ENCODE measurements around the gene GSS. TPM values are rescaled to one million over a fixed set of nuclear protein-coding genes. Genes with fewer than 3 reads are reported as not detected.
A peak's percentile ranks its signal among the peaks of the same experiment; 100 is the strongest.

Gene GSS
- total RNA-seq, 2 experiments from 2014 or later: 58.7 to 59.5 TPM

DNA sequence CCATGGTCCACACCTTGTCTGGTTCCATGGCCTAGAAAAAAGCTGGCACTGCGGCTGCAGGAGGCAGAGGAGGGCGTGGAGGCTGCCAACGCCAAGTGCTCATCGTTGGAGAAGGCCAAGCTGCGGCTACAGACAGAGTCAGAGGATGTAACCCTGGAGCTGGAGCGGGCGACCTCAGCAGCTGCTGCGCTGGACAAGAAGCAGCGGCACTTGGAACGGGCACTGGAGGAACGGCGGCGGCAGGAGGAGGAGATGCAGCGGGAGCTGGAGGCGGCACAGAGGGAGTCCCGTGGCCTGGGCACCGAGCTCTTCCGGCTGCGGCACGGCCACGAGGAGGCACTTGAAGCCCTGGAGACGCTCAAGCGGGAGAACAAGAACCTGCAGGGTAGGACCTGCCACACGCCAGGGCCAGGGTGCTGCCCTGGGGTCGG is 43.4 kb upstream of the GSS start:
- peaks cover 24% of the 10 kb centered on the region for H3K36me3 Mint-ChIP-seq (ENCODE audit: low read depth)
- DNase-seq: no peak
- intact Hi-C loops (cut with DNase I, micrococcal nuclease): no loop called here
- H3K27ac Mint-ChIP-seq: no peak overlapping the region
- ChIA-PET CTCF (no interaction called here), POLR2A (no interaction called here)
- no peaks in the 10 kb centered on the region for H3K27me3 Mint-ChIP-seq
- H3K4me1 Mint-ChIP-seq: peaks cover 4% of the 10 kb centered on the region
- ATAC-seq: no peak
- no peaks in the 10 kb centered on the region for H3K9me3 Mint-ChIP-seq (ENCODE audit: low read depth)
- no peak overlapping the region for H3K4me3 Mint-ChIP-seq

DNA sequence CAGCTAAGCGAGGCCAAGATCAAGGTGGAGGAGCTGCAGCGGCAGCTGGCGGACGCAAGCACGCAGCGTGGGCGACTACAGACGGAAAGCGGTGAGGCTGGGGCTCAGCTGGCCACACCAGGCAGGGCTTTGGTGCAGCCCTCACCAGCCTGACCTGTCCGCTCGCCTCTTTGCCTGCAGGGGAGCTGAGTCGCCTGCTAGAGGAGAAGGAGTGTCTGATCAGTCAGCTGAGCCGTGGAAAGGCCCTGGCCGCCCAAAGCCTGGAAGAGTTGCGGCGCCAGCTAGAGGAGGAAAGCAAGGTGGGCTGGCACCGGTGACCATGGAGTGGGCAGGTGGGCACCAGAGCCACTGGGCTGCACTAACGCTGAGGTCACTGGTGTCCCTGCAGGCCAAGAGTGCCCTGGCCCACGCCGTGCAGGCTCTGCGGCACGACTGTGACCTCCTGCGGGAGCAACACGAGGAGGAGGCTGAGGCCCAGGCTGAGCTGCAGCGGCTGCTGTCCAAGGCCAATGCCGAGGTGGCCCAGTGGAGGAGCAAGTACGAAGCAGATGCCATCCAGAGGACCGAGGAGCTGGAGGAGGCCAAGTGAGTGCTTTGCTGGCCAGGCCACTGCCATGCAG is 42.8 kb upstream of the GSS start:
- H3K9me3 Mint-ChIP-seq (ENCODE audit: low read depth): no peaks in the 10 kb centered on the region
- peaks cover 24% of the 10 kb centered on the region for H3K36me3 Mint-ChIP-seq (ENCODE audit: low read depth)
- DNase-seq (no peak), ATAC-seq (no peak)
- H3K4me1 Mint-ChIP-seq: peaks cover 4% of the 10 kb centered on the region
- ChIA-PET CTCF (interaction anchor here (1.4 kb wide), 1 partner anchor 124 kb away, joined by 4 read pairs; no protein-coding TSS in a partner anchor), POLR2A (no interaction called here)
- intact Hi-C loops (cut with DNase I, micrococcal nuclease): no loop called here
- H3K27ac Mint-ChIP-seq: no peak overlapping the region
- H3K4me3 Mint-ChIP-seq: no peak overlapping the region
- no peaks in the 10 kb centered on the region for H3K27me3 Mint-ChIP-seq

DNA sequence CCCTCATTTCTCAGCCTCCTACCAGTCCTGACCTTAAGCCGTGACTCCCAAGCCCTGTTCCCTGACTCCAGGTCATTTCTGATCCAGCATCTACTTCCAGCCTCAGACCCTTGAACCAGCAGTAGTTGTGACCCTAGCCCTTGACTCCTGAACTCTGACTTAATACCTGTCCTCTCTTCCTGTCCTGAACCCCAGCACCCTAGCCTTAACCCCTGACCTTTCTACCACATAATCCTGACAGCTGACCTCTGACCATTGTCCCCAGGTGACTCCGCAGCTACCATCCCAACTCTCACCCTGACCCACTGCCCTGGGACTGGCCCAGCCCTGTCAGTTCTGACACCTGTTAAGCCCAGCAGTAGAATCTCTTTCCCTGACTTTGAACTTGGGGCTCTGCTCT is 42.2 kb upstream of the GSS start:
- Mint-ChIP-seq H3K27me3 (no peaks in the 10 kb centered on the region), H3K4me1 (peaks cover 4% of the 10 kb centered on the region), H3K27ac (peak overlapping the region; percentile 15), H3K9me3 (ENCODE audit: low read depth) (no peaks in the 10 kb centered on the region), H3K36me3 (ENCODE audit: low read depth) (peaks cover 22% of the 10 kb centered on the region), H3K4me3 (no peak overlapping the region)
- POLR2A ChIA-PET: no interaction called here
- intact Hi-C loops (cut with DNase I, micrococcal nuclease): no loop called here
- no peak for DNase-seq
- ATAC-seq: no peak
- CTCF ChIA-PET: interaction anchor here (0.6 to 1.4 kb wide), 3 partner anchors 107 to 177 kb away, joined by 3 to 4 read pairs (median 3); no protein-coding TSS in a partner anchor

DNA sequence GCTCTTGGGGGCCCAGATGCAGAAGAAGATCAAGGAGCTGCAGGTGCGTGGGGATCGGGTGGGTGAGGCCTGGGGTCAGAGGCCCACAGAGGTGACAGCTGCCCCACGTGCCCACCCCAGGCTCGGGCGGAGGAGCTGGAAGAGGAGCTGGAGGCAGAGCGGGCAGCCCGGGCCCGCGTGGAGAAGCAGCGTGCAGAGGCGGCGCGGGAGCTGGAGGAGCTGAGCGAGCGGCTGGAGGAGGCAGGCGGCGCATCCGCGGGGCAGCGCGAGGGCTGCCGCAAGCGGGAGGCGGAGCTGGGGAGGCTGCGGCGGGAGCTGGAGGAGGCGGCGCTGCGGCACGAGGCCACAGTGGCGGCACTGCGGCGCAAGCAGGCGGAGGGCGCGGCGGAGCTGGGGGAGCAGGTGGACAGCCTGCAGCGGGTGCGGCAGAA is 41.5 kb upstream of the GSS start:
- Mint-ChIP-seq H3K27me3 (no peaks in the 10 kb centered on the region), H3K27ac (no peak overlapping the region), H3K4me3 (no peak overlapping the region), H3K9me3 (ENCODE audit: low read depth) (no peaks in the 10 kb centered on the region), H3K36me3 (ENCODE audit: low read depth) (peaks cover 22% of the 10 kb centered on the region), H3K4me1 (peaks cover 4% of the 10 kb centered on the region)
- intact Hi-C loops (cut with DNase I, micrococcal nuclease): no loop called here
- ATAC-seq (peak; percentile 45), DNase-seq (peak; percentile 50)
- CTCF ChIA-PET: interaction anchor here (0.6 to 1.4 kb wide), 2 partner anchors 123 to 177 kb away, joined by 3 to 4 read pairs; no protein-coding TSS in a partner anchor
- POLR2A ChIA-PET: no interaction called here

DNA sequence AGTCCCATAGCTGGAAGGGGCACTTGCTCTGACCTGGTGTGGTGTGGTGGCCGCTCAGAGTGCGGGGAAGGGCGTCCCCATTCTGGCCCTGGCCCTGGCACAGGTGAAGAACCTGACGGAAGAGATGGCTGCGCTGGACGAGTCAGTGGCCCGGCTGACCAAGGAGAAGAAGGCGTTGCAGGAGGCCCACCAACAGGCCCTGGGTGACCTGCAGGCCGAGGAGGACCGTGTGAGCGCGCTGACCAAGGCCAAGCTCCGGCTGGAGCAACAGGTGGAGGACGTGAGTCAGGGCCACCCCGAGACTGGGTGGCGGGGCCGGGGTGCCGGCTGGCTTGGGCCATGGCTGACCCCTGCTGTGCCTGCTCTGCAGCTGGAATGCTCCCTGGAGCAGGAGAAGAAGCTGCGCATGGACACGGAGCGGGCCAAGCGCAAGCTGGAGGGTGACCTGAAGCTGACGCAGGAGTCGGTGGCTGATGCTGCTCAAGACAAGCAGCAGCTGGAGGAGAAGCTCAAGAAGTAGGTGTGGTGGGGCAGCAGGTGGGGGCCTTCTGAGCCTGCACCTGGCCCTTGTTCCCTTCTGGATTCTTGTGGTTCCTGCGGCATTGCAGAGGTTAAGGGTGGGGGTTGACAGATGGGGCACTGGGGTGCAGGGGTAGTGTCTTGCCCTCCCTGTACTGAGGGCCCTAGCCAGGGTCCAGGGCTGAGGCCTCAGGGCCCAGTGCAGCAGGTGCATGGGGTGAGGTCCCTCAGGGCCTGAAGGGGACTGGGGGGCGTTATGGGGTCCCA is 40.8 kb upstream of the GSS start:
- no peak overlapping the region for H3K4me3 Mint-ChIP-seq
- intact Hi-C loops (cut with DNase I, micrococcal nuclease): no loop called here
- peaks cover 4% of the 10 kb centered on the region for H3K4me1 Mint-ChIP-seq
- DNase-seq (no peak), ATAC-seq (no peak)
- ChIA-PET CTCF (interaction anchor here (0.7 to 0.8 kb wide), 3 partner anchors 19 to 140 kb away, joined by 3 read pairs; no protein-coding TSS in a partner anchor), POLR2A (no interaction called here)
- no peak overlapping the region for H3K27ac Mint-ChIP-seq
- H3K27me3 Mint-ChIP-seq: no peaks in the 10 kb centered on the region
- peaks cover 20% of the 10 kb centered on the region for H3K36me3 Mint-ChIP-seq (ENCODE audit: low read depth)
- H3K9me3 Mint-ChIP-seq (ENCODE audit: low read depth): no peaks in the 10 kb centered on the region

DNA sequence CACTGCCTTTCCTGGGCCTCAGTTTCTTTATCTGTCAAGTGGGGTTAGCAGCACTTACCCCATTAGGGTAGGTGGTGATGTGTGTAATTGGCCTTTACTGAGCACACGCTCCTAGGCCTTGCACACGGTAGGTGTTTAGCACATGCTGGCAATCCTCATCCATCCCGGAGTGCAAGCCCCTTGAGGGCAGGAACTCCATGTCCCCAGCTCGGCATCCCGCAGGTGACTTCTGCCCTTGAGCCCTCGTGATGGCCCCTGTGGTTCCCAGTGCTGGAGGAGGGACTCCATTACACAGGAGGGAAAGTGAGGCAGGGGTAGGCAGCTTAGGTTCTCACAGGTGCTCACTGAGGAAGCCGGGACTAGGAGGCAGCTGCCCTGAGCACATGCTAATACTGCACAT is 40.1 kb upstream of the GSS start:
- DNase-seq (no peak), ATAC-seq (no peak)
- ChIA-PET POLR2A (no interaction called here), CTCF (interaction anchor here (0.5 to 0.8 kb wide), 3 partner anchors 20 to 277 kb away, joined by 3 to 4 read pairs (median 3); no protein-coding TSS in a partner anchor)
- Mint-ChIP-seq H3K27ac (no peak overlapping the region), H3K4me1 (peaks cover 4% of the 10 kb centered on the region), H3K9me3 (ENCODE audit: low read depth) (no peaks in the 10 kb centered on the region), H3K4me3 (no peak overlapping the region), H3K27me3 (no peaks in the 10 kb centered on the region), H3K36me3 (ENCODE audit: low read depth) (peaks cover 18% of the 10 kb centered on the region)
- intact Hi-C loops (cut with DNase I, micrococcal nuclease): no loop called here

DNA sequence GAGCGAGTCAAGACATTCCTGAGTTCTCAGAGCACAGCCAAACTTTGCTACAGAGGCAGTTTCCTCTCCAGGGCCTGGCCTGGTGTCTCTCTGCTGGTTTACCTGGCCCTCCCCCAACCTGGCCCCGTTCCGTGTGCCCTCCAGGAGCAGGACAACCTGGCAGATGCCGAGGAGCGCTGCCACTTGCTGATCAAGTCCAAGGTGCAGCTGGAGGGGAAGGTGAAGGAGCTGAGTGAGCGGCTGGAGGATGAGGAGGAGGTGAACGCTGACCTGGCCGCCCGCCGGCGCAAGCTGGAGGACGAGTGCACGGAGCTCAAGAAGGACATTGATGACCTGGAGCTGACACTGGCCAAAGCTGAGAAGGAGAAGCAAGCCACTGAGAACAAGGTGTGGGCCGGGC is 39.6 kb upstream of the GSS start:
- ChIA-PET CTCF (interaction anchor here (0.5 to 0.7 kb wide), 2 partner anchors 122 to 277 kb away, joined by 3 to 4 read pairs; no protein-coding TSS in a partner anchor), POLR2A (no interaction called here)
- peaks cover 4% of the 10 kb centered on the region for H3K4me1 Mint-ChIP-seq
- intact Hi-C loops (cut with DNase I, micrococcal nuclease): no loop called here
- H3K27me3 Mint-ChIP-seq: no peaks in the 10 kb centered on the region
- H3K4me3 Mint-ChIP-seq: no peak overlapping the region
- ATAC-seq (no peak), DNase-seq (no peak)
- no peak overlapping the region for H3K27ac Mint-ChIP-seq
- peaks cover 18% of the 10 kb centered on the region for H3K36me3 Mint-ChIP-seq (ENCODE audit: low read depth)
- no peaks in the 10 kb centered on the region for H3K9me3 Mint-ChIP-seq (ENCODE audit: low read depth)

DNA sequence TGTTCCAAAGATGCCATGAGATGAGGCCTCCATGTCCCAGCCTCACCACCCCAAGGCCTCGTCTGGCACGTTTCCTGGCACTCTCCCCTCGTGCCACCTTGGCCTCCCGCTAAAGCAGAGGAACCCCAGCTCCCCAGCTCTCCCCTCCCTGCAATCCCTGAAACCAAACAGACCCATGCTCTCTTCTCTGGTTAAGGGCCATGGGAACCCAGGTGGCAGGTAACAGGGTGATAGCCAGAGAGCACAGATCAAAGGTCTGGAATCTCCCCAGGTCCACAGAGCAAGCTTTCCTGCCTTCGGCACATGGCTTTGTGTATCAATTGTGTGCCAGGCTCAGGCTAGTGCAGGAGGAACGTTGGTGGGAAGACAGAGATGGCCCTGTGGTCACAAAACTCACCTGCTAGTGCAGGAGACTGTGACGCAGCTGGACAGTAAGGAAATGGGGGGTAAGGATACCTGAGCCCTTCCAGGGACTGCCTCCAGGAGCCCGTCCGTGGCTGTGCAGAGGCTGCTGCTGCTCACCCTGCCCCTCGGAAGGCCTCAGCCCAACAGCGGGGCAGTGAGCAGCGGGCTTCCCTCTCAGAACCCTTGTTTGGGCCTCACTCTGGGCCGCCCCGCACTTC is 39.0 kb upstream of the GSS start:
- H3K4me3 Mint-ChIP-seq: no peak overlapping the region
- CTCF ChIA-PET: interaction anchor here (0.5 to 0.7 kb wide), 2 partner anchors 46 to 278 kb away, joined by 3 to 4 read pairs; no protein-coding TSS in a partner anchor
- POLR2A ChIA-PET: no interaction called here
- H3K9me3 Mint-ChIP-seq (ENCODE audit: low read depth): no peaks in the 10 kb centered on the region
- H3K36me3 Mint-ChIP-seq (ENCODE audit: low read depth): peaks cover 18% of the 10 kb centered on the region
- intact Hi-C loops (cut with DNase I, micrococcal nuclease): no loop called here
- no peak for DNase-seq
- no peak overlapping the region for H3K27ac Mint-ChIP-seq
- H3K4me1 Mint-ChIP-seq: peaks cover 4% of the 10 kb centered on the region
- H3K27me3 Mint-ChIP-seq: no peaks in the 10 kb centered on the region
- ATAC-seq: no peak

DNA sequence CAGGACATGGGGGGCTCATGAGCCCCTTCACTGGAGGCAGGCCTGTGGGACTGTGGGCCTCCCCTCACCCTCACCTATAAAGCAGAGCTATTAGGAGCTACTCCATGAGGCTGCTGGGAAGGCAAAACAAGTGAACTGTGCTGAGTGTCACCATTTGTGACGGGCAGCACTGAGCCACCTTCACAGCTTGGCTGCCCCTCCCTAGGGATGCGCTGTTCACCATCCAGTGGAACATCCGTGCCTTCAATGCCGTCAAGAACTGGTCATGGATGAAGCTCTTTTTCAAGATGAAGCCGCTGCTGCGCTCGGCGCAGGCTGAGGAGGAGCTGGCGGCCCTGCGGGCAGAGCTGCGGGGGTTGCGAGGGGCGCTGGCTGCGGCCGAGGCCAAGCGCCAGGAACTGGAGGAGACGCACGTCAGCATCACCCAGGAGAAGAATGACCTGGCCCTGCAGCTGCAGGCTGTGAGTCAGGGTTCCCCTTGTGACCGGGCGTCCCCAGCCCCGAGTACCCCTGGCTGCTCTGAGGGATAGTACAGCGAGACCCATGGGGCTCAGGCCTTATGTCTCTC is 38.4 kb upstream of the GSS start:
- CTCF ChIA-PET: interaction anchor here (0.5 kb wide), 1 partner anchor 47 kb away, joined by 3 read pairs; no protein-coding TSS in a partner anchor
- Mint-ChIP-seq H3K4me1 (peaks cover 4% of the 10 kb centered on the region), H3K36me3 (ENCODE audit: low read depth) (peaks cover 17% of the 10 kb centered on the region), H3K4me3 (no peak overlapping the region), H3K27ac (no peak overlapping the region), H3K9me3 (ENCODE audit: low read depth) (no peaks in the 10 kb centered on the region), H3K27me3 (no peaks in the 10 kb centered on the region)
- intact Hi-C loops (cut with DNase I, micrococcal nuclease): no loop called here
- POLR2A ChIA-PET: no interaction called here
- ATAC-seq: no peak
- no peak for DNase-seq

DNA sequence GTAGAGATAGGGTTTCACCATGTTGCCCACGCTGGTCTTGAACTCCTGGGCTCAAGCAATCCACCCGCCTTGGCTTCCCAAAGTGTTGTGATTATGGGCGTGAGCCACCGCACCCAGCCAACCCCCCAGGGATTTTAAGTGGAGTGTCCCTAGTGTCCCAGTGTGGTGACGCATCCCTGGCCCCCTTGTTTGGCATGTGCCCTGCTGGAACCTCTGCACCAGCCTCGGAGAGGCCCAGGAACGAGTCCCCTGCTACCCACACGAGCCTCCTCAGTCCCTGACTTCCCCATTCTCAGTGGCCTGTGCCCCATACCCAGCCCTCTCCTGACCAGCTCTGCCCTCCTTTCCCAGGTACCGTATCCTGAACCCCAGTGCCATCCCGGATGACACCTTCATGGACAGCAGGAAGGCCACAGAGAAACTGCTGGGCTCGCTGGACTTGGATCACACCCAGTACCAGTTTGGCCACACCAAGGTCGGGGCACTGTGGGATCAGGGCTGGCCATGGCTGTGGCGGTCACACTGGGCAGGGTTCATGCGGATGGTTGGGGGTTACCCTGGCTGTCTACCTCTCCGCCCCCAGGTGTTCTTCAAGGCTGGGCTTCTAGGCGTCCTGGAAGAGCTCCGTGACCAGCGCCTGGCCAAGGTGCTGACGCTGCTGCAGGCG is 37.3 kb upstream of the GSS start:
- intact Hi-C loops (cut with DNase I, micrococcal nuclease): no loop called here
- Mint-ChIP-seq H3K27me3 (no peaks in the 10 kb centered on the region), H3K4me1 (peaks cover 3% of the 10 kb centered on the region), H3K4me3 (no peak overlapping the region), H3K27ac (no peak overlapping the region), H3K9me3 (ENCODE audit: low read depth) (no peaks in the 10 kb centered on the region), H3K36me3 (ENCODE audit: low read depth) (peaks cover 7% of the 10 kb centered on the region)
- DNase-seq: no peak
- ATAC-seq: no peak
- ChIA-PET POLR2A (no interaction called here), CTCF (interaction anchor here (0.8 kb wide), 1 partner anchor 623 kb away, joined by 3 read pairs; no protein-coding TSS in a partner anchor)

DNA sequence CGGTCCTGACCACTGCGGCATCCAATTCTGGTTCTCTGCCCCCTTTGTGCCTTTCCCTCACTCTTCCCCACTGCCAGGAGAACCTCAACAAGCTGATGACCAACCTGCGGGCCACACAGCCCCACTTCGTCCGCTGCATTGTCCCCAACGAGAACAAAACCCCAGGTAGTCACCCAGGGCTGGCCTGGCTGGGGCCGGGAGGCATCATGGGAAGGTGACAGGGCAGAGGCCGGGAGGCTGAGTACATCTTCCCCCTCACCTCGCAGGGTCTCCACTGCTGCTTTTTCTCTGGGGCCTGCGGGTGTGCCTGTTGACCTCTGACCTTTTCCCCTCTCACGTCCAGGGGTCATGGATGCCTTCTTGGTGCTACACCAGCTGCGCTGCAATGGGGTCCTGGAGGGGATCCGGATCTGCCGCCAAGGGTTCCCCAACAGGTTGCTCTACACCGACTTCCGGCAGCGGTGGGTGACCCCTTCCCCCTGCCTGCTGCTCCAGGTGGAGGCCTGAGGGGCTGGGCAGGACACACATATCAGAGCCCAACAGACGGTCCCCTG is 35.1 kb upstream of the GSS start:
- H3K4me3 Mint-ChIP-seq: no peak overlapping the region
- no peaks in the 10 kb centered on the region for H3K36me3 Mint-ChIP-seq (ENCODE audit: low read depth)
- ATAC-seq (no peak), DNase-seq (no peak)
- H3K4me1 Mint-ChIP-seq: no peaks in the 10 kb centered on the region
- ChIA-PET POLR2A (no interaction called here), CTCF (interaction anchor here (0.8 kb wide), 1 partner anchor 18 kb away, joined by 3 read pairs; no protein-coding TSS in a partner anchor)
- H3K27me3 Mint-ChIP-seq: no peaks in the 10 kb centered on the region
- H3K27ac Mint-ChIP-seq: no peak overlapping the region
- intact Hi-C loops (cut with DNase I, micrococcal nuclease): no loop called here
- H3K9me3 Mint-ChIP-seq (ENCODE audit: low read depth): no peaks in the 10 kb centered on the region

Measured in activated CD4-positive, alpha-beta T cell treated with anti-CD3 and anti-CD28 coated beads for 36 hours (primary cell).